Inflammatory macrophage treated with lipopolysaccharide for 1 hour (primary cell): ENCODE data around the gene NPTX1.

Source experiments
- DNase-seq, 2 donors: peaks; one replicate each; pipeline ENCODE4 v3.0.0-alpha.2; 2020 to 2022

The NPTX1 gene

DNA sequence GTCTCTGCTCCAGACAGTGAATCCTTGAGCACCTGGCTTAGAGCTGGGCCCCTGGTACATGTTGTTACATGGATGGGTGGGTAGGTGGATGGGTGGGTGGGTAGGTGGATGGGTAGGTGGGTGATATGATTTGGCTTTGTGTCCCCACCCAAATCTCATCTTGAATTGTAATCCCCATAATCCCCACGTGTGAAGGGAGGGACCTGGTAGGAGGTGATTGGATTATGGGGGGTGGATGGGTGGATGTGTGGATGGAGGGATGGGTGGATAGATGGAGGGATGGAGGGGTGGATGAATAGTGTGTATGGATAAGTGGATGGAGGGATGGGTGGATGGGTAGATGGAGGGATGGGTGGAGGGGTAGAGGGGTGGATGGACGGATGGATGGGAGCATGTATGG, 26.6 kb upstream of the NPTX1 start:
- DNase-seq, result no peak

DNA sequence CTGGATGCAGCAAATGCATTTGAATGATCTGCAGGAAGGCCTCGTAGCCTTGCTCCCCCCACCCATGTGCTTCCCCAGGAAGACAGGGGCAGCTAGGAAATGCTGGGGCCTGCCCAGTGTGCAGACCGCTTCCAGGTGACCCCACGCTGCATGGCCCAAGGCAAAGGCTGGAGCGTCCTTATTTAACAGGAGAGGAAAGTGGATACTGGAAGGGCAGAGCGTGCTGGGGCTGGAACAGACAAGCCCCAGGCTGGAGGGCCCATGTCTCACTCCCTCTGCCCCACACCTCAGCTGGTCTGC, 26.1 kb upstream of the NPTX1 start:
- no peak for DNase-seq

DNA sequence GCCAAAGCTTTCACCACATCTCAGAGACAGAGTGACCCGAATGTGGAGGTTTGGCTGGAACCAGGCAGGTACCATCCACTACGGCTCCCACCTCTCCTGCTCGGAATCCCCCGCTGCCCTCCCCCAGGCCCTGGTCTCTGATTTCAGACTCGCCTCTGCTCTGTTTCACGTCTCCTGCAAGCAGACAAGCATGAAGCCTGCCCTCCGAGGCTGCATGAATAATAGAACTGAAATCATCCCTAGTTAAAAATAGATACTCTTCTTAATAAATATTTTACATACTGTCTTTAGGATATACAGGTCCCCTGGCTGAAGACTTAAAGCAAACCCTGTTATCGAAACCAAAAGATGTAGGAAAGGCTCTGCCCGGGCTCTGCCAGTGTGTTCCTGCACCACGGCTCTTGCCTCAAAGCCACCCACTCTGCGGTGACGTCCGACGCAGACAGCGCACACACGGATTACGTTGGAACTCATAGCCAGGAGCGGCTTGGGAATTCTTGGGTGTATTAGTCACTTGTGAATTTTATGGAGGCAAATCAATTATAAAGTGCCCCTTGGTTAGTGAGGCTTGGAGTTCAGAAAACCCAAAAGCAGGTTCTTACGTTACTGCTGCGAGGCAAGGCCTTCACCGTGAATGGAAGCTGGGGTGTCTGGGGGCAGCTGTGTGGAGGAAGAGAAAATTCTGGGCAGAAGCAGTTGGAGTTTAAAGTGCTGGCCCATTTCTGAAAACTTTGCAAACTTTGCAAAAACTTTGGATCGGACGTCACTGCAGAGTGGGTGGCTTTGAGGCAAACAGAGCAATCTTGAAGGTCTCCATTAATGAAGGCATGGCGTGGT, 25.6 kb upstream of the NPTX1 start:
- no peak for DNase-seq

DNA sequence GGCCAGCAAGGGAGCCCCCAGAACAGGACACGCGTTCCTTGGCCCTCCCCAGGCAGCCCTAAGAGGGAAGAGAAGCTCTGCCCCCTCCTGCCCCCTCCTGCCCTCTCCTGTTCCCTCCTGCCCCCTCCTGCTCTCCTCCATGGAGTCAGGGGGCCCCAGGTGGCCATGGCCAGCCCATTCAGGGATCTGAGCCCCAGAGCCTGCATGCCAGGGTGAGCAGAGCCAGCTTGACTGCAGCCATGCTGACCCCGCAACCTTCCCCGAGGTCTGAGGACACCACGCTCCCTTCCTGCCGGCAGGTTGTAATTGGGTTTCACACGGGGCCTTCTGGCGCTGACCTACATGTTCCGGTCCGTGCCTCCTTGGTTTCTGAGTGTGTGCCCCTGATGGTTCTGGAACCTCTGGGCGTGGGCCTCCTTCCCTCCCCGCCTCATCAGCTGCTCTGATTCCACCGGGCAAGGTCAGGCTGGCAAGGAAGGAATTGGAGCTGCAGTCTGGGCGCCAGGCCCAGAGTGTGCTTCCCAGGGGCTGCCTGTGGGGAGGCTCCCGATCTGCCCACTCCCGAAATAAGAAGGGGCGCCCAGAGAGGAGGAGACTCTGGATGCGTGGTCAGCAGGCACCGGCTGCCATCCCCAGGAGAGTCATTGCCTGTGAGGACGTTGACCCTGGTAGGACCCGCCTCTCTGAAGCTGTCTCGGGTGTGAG, 23.7 kb upstream of the NPTX1 start:
- DNase-seq, result no peak

DNA sequence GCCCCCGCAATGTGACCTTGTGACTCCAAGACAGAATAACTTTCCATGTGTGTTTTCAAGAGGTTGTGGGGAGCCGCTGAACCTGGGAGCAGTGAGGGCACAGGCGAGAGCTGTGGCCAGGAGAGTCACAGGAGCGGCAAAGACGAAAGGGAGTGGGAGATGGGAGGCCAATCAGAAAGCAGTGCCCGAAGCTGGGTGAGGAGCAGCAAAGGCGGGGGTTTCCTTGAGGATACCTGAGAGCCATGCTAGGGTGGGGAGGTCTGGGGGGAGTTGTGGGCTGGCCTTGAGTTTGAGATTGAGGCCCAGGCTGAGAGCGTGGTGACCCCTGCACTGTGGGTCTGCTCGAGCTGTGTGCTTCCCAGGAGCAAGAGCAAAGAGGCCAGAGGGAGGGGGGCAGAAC, 23.2 kb upstream of the NPTX1 start:
- no peak for DNase-seq

DNA sequence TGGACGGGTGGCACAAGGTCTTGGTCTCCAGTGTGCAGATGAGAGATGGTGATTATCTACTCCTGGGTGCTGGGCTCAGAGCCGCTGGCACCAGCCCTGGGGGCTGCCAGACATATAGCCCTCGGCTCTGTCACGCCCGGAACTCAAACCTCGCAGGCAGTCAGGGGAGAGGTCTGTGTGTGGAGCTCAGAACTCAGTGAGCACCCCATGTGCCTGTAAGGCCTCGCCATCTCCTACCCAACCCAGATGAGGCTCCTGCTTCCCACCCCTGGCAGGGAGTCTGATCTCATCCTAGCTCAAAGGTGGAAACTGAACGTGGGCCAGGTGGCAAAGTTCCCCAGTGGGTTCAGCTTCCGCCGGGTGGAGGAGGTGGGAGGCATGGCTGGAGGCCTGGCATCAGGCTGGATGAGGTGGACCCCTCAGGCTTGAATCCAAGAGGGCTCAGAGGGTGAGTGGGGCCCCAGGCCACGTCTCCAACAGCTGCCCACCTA, 22.6 kb upstream of the NPTX1 start:
- no peak for DNase-seq

DNA sequence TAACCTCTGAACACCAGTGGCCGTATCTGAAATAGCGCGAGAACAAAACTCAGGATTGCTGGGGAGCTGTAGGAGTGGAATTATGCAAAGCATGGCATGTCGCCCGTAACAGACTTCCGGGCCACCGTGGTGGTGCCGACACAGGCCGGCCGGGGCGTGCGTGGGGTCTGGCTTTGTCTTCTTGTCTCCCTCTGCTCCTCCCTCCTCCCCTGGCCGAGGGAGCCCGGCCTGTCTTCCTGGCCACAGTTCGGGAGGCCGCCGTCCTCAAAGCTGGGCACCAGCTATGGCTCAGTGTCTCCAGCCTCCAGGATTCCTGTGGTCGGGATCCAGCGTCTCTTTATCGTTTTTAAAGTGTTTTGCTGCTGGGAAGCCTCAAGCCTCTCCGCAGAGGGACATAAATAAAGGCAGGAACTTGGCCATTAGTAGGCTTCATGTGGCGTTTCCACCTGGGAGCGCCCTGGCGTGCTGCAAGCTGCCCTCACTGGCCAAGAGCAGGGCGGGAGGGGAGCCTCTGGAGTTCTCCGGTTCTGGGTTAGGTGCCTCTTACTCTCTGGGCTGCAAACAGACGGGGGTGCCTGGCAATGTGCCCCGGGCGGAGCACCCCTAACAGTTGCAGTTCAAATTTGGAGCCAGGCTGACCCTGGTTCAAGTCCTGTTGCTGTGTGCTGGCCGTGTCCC, 22.0 kb upstream of the NPTX1 start:
- no peak for DNase-seq

DNA sequence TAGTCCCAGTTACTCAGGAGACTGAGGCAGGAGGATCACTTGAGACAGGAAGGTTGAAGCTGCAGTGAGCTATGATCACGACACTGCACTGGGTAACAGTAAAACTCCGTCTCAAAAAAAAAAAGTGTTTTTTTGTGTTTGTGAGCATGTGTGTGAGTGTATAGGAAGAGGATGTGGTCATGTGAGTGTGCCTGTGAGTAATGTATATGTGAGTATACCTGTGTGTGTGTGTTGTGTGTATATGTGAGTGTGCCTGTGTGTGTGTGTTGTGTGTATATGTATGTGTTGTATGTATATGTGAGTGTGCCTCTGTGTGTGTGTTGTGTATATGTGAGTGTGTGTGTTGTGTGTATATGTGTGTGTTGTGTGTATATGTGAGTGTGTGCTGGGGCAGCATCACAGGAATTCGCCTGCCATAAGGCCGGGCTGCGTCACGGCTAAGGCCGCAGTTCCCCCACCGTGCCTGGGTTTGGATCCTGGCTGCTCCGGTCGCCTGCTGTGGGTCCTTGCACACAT, 21.4 kb upstream of the NPTX1 start:
- DNase-seq, result no peak

DNA sequence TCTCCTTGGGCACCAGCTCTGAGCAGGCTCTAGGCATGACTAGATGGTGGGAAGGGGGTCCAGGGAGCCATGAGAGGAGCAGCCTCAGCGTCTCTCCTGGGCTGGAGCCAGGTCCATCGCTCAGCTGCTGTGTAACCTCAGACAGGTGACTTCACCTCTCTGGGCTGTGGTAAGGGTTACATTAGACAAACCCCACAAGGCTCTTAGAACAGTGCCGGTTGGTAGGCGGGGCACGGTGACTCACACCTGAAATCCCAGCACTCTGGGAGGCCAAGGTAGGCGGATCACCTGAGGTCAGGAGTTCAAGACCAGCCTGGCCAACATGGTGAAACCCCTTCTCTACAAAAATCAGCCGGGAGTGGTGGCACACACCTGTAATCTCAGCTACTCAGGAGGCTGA, 18.1 kb upstream of the NPTX1 start:
- DNase-seq, result no peak

DNA sequence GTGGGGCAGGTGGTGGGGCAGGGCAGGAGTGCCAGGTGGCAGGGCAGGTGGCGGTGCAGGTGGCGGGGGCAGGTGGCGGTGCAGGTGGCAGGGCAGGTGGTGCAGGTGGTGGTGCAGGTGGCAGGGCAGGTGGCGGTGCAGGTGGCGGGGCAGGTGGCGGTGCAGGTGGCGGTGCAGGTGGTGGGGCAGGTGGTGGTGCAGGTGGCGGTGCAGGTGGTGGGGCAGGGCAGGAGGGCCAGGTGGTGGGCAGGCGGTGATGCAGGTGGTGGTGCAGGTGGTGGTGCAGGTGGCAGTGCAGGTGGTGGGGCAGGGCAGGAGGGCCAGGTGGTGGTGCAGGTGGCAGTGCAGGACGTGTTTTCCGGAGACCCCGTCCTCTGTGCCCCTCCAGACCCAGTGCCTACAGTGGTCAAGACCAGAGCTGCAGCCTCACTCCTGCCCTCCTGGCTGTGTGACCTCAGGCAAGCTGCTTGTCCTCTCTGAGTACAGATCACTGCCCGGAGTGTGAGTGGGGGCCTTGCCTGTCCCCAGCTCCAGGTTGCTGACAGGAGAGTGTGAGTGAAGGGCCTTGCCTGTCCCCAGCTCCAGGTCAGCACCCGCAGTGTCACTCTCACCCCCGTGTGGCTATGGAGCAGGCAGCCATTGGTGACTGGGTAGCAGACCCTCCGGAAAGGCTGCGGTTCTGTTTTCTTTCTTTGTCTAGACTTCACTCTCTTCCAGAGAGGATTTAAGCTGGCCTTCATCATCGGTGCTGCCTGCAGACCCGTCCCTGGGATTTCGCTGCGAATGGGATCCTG, 16.1 kb upstream of the NPTX1 start:
- DNase-seq, result no peak

DNA sequence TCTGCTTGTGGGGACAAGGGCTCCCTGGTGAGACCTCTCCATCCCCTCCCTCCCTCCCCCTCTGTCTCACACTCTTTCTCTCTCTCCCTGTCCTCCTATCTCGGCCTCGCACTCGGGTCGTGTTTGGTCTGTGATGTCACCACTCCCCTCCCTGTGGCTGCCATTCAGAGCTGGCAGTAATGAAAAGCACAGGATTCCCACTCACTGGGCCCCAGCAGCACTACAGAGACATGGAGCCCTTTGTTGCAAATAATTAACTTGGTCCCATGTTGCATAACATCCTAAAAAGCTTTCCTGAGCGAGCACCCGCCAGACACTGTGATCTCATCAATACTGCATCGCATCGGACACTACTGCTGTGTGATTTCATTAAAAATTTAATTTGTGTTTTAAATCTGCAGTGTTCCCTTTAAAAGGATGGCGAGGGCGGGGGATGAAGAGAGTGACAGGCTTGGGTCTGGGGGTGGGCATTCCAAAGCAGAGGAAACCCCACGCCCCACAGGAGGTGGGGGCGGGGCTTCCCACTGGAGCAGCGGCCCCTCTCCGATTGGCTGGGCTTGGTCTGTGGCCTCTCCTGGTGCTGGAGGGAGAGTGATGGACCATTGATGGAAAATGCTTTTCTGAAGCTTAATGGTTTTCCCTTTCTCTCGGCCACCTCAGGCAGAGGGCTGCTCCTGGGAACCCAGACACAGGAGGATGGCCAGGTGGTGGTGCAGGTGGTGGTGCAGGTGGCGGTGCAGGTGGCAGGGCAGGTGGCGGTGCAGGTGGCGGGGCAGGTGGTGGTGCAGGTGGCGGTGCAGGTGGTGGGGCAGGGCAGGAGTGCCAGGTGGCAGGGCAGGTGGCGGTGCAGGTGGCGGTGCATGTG, 15.3 kb upstream of the NPTX1 start:
- no peak for DNase-seq

DNA sequence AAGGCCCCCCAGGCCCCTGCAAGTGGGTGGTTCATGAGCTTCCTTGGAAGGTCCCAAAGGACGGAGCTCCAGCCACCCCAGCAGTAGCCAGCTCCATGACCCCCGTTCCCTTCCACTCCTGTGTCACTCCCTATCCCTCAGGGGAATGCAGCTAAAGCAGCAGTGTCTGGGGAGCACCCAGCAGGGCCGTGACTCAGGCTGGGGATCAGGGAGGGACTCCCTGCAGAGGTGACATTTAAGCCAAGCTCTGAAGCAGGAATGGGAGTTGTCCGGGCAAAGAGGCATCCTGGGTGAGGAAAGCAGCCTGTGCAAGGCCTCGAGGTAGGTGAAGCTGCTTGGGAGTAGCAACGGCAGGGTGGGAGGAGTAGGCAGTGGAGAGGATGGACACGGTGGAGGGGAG, 11.1 kb upstream of the NPTX1 start:
- no peak for DNase-seq

DNA sequence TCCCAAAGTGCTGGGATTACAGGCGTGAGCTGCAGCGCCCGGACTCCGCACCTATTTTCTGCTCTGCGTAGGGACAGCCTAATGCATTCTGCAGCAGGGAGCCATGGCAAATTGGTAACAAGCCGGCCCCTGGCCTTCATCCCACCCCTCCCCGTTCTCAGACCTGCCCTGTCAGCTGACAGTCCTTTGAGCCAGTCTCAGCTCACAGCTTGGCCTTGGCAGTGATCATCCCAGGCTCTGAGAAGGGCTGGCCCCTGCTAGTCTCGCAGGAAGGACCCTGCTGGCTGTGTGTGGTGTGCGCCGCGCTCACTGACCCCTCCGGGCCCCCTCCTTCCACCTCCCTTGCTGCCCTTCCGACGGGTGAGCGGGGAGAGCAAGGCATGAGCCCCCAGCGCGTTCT, 10.3 kb upstream of the NPTX1 start:
- DNase-seq, result no peak

DNA sequence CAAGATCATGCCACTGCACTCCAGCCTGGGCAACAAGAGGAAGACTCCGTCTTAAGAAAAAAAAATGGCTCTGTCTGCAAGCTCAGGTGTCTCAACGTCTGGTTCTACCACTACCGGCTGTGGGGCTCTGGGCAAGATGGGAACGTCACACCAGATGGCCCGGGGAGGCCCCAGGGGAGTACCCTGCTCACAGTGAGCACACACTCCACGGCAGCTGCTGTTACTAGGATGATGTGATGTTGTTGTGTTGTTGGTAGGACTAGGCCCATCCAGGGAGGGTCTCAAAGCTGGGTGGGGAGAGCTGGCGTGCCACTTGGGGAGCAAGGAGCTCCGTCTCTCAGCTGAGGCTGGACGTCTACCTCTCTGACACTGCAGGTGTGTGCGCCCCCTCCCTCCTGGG, 9.4 kb upstream of the NPTX1 start:
- DNase-seq, result no peak

DNA sequence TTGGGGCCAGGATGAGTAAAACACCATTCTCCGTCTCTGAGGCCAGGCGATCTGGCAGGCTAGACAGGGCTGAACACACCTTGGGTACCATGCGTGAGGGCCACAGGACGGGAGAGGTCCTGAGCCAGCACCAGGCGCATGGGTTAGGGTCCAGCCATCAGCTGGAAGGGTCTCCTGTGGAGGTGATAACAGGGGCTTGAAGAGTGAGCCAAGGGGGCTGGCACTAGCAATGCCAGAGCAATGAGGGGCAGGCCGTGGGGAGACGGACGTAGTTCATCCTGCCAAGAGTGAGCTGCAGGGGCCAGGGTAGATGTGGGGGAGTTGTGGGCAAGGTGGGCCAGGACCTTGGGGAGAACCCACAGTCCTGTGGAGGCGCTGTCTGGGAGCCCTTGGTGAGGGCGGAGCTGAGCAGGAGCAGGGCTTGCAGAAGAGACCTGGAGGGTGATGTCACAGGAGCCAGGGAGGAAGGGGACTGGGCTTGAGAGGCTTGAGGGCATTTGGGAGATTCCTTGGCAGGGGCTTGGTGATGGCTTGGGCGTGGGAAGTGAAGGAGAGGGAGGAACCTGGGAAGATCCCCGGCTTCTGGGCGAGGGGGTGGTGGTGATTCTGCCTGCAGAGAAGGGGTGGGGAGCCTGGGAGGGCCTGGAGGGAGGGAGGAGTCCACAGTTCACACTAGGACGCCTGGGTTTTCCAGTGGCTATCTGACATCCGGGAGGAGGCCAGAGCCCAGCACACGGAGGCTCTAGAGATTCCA, 6.3 kb upstream of the NPTX1 start:
- peak in 1 of 2 donors; percentile 50 for DNase-seq

DNA sequence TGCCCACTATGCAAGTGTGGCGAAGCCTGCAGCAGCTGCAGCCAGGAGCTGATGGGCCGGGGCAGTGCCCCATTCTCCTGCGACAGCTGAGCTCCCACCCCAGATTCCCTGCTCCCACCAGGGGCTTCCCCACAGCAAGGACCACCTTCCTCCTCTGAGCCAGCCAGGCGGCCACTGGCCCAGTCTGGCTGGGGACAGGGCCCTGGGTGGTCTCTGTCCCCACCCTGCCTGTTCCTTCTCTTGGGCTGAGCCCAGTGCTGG, 5.6 kb upstream of the NPTX1 start:
- no peak for DNase-seq

DNA sequence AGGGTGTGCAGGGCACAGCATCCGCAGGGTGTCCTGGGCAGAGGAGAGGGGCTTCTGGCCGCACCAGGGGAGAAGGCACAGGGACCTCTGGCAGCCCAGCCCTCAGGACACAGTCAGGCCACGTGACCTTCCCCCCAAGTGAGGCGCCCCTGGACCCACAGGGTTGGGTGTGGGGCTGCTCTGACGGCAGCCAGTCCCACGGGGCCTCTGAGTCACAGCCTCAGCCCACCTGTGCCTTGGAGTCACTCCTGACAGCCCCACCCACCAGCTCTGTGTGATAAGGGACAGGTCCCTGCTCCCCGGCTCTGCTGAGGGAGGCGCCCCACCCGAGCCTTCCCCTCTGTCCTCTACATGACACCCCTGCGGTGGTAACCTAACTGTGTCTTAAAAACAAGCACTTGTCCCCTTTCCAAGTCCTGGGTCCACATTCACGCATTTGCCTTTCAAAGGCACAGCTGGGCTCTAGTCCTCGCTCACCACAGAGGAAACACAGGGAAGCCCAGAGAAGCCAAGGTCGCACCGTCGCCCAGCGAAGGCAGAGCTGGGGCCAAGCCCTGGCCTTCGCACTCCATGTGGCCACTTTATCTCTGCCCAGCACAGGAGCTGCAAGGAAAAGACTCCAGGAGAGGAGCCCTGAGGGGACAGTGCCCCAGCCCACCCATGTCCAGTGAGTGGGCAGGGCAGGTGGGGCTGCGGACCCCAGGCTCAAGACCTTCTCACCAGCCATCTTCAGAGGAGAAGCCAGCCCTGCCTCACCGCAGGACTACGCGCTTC, 5.1 kb upstream of the NPTX1 start:
- no peak for DNase-seq

DNA sequence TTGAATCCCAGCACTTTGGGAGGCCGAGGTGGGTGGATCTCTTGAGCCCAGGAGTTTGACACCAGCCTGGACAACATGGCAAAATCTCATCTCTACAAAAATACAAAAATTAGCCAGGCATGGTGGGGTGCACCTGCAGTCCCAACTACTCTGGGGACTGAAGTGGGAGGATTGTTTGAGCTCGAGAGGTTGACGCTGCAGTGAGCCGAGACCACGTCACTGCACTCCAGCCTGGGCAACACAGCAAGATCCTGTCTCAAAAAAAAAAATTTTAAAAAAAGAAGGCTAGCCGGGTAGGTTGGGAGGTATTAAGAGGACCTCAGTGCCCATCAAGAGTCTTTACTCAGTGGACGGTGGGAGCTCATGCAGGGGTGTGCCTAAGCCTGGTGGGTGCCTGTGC, 3.8 kb upstream of the NPTX1 start:
- no peak for DNase-seq

DNA sequence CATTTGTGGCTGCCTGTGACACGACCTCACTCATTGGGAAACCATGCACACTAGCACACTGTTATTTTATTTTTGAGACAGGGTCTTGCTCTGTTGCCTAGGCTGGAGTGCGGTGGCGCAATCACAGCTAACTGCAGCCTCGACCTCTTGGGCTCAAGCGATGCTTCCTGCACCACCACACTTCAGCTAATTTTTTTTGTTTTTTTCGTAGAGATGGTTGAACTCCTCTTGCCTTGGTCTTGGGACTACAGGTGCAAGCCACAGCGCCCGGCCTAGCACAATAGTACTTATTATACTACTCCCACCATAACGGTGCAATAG, 2.8 kb upstream of the NPTX1 start:
- DNase-seq, result no peak

DNA sequence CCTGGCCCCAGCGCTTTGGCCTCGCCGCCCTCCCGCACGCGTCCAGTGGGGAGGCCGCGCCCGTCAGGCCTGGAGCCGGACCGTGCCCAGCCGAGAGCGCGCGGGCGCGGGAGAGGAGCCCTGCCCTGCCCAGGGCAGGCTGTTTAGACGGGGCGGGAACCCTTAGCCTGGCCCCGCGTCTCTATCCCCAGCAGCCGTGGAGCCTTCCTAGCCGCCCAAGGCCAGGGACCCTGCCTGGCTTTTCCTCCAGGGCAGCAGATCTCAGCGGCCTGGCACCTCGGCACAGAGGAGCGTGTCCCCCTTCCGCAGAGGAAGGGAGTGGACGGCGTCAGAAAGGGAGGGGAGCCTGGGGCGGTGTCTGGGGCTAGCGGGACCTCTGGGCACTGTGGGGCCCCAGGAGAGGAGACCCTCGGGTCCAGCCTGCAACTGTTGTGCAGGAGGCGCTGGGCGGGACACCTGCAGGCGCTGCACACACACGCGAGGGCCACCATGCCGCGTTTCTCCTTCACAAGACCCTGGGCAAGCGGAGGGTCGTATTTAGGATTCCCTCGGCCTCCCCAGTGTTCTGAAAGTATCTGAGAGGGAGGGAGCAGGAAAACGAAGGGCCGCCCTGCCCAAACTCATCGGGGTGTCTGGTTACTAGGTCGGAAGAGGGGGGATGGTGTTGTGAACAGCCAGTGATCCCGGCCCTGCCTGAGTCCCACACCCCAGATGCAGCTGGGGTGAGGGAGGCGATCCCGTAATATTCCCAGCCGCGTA, 2.3 kb upstream of the NPTX1 start:
- DNase-seq, result no peak
